Measurements from ENCODE around the gene FCSK.

The FCSK gene

DNA sequence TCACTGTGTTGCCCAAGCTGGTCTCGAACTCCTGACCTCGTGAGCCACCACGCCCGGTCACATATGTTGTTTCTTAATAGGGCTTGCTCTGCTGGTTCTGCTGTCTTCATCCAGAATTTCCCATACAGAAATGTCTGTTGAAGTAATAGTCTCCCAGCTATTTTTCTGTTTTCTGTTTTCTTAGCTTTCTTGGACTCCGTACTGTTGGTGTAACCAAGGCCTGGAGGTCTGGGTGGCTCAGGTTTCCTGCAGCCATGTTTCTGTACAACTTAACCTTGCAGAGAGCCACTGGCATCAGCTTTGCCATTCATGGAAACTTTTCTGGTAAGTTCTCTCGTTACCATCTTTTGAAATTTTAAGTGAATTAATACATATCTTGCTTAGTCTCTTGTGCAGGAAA is 72.0 kb downstream of the FCSK start:
- no peak for DNase-seq

DNA sequence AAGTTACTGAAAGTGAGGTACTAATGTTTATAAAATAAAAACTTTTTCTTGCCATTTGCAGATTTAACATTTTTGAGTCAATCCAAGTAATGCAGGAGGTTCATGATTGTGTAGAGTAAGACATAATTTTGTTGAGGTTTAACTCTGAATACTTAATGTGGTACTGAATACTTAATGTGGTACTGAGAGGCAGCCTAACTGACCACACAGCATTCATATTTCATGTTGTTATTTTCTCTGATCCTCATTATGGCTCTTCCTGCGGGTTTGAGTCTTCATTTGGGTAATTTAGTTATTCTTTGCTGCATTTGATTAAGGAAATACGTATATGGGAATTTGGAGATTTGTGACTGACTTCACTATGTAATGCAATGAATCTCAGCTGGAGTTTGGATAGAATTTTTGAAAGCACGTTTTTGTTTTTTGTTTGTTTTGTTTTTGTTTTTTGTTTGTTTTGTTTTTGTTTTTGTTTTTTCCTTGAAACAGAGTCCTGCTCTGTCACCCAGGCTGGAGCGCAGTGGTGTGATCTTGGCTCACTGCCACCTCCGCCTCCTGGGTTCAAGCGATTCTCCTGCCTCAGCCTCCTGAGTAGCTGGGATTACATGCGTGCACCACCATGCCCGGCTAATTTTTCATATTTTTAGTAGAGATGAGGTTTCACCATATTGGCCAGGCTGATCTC is 73.1 kb downstream of the FCSK start:
- no peak for DNase-seq

DNA sequence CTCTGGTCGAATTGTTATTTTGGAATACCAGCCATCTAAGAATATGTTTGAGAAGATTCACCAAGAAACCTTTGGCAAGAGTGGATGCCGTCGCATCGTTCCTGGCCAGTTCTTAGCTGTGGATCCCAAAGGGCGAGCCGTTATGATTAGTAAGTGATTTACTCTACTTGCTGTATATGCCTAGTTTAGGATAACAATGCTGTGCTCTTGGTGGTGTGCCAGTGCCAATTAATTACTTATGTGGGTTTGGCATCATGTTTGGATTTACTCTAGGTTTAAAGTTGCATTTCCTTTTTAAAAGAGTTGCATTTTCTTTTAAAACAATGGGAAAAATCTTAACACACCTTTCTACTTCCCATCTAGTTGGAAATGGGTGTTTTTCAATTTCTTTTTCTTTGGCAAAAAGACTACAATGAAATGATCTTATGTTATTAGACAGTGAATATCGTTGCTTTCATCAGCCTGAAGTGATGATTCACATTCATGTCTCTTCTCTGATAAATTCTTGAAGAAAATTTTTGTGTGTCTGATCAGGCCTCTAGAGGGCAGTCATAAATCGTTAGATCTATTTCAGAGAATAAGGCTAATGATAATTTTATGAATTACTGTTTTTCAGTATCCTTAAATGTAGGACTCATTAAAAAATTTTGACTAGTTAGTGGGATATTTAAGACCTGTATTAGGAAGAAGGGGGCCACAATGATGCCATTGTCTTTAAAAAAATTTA is 74.8 kb downstream of the FCSK start:
- DNase-seq: no peak
